ENCODE measurements around the gene IL13.
"Not testable (repeated sequence)": the region's sequence is repeated elsewhere in the genome, so short reads cannot be mapped to it uniquely, and the experiment has no call there.

IL13 gene

GRCh38 chr5:132657676-132658380 is at the start of gene IL13:
Gene IL13 (plus strand): TSS chr5:132658173. CDS start chr5:132658187, 14 bp downstream.
- no peak for DNase-seq

GRCh38 chr5:132611965-132612364 is 46.0 kb upstream of the IL13 start:
- DNase-seq, result no peak

GRCh38 chr5:132612846-132613245 is 45.1 kb upstream of the IL13 start:
- DNase-seq, result no peak

- no peak for DNase-seq
Observed at GRCh38 chr5:132621699-132622098, 36.3 kb upstream of the IL13 start.

DNA sequence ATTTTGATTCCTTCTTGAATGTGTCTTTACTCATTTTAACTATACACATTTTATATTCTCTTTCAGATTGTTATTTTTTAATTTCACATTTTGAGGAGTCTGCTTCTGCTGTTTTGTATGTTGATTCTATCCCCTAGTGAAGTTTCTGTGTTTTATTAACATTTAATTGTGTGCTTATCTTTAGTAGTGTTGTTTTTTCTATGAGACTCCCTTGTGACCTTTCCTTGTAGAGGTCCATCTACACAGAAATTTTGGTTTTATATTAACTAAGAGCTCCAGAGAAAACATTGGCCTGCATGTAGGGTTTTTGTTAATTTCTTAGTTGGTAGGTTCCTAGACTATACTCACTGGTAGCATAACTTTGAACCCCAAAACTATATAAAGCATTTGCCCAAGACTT is 35.4 kb upstream of the IL13 start:
- DNase-seq, result no peak

GRCh38 chr5:132627470-132627869 is 30.5 kb upstream of the IL13 start:
- DNase-seq, result no peak

- DNase-seq, result no peak
Observed at GRCh38 chr5:132628814-132629213, 29.2 kb upstream of the IL13 start.

GRCh38 chr5:132629230-132629944 is 28.6 kb upstream of the IL13 start:
- DNase-seq, result no peak

DNA sequence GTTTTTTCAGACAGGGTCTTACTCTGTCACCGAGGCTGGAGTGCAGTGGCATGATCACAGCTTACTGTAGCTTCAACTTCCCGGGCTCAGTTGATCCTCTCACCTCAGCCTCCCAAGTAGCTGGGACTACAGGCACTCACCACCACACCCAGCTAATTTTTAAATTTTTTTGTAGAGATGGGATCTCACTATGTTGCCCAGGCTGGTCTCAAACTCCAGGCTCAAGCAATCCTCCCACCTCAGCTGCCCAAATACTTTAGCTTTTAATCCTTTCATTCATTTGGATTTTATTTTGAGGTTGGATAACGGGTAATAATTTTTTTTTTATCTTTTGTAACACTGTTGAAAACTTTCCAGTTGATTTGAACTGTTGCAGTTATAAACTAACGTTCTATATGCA is 24.4 kb upstream of the IL13 start:
- not testable (repeated sequence) for DNase-seq

DNA sequence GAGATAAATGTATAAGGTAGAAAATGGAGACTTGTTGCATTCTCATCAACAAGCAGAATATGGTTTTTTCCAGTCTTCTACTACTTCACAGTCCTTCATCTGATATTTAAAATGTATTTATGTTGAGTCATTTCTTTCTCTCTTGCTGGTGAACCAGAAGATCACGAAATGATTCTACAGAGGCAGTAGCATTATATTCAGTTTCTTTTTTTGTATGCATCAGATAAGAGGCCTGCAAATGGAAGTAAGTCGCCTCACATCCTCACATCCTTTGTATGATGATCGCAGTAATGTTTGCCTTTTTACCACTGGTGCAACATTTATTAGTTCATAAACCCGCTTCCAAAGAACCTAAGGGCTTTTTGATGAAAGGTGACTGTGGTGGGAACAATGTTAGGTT is 22.1 kb upstream of the IL13 start:
- DNase-seq, result no peak

DNA sequence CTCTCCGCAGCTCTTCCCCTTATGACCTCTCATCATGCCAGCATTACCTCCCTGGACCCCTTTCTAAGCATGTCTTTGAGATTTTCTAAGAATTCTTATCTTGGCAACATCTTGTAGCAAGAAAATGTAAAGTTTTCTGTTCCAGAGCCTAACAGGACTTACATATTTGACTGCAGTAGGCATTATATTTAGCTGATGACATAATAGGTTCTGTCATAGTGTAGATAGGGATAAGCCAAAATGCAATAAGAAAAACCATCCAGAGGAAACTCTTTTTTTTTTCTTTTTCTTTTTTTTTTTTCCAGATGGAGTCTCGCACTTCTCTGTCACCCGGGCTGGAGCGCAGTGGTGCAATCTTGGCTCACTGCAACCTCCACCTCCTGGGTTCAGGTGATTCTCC is 20.7 kb upstream of the IL13 start:
- DNase-seq, result no peak

DNA sequence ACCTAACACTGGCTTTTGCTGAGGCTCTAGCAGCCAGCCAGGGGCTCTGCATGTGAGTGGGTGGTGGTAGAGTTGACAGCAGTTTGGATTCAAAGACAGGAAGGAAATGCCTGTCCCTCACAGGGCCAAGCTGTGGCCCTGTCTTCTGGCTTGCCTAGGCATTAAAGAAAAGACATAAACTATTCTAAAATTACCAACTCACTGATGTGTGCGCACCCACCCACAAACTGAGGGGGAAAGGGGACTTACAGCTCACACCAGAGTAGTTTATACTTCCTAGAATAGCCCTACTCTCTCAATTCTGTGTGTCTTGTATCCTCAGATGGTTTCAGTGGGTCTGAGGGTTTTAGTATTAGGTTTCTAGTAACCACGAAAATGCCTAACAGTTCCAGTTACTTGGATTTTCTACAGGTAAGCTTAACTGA is 18.3 kb upstream of the IL13 start:
- DNase-seq, result no peak

DNA sequence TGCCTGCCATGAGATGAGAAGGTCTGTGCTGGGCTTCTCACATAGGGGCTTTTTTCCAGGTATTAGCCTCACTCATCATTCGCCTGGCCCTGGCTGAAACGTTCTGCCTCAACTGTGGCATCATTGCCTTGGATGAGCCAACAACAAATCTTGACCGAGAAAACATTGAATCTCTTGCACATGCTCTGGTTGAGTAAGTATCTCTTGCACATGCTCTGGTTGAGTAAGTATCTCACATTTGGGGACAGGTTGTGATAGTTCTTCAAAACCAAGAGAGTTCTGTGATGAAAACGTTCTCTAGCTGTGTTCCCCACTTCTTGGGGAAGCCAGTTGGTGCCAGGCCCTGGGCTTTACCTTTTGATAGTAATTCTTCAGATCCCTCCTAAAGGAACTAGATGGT is 17.4 kb upstream of the IL13 start:
- no peak for DNase-seq

DNA sequence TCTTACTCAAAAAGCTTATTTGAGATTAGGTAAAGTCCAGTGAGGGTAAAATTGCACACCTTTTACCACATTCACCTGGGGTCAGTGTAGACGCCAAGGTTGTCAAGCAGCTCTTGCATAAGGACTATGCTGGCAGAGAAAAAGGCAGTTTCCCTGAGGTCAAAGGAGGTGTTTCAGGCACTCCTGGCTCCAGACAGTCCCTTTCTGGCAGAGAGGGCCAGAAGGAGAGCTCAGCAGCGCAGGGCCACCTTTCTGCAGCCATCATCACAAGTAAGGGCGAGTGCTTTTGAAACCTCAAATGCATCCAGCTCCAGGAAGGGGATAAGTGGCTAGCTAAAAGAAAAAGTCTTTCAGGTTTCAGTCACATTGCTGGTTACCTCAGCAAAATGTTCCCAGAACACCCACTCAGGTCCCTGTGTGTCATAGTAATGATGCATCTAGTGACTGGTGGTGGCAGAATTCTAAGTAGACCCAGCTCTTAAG is 16.7 kb upstream of the IL13 start:
- no peak for DNase-seq

DNA sequence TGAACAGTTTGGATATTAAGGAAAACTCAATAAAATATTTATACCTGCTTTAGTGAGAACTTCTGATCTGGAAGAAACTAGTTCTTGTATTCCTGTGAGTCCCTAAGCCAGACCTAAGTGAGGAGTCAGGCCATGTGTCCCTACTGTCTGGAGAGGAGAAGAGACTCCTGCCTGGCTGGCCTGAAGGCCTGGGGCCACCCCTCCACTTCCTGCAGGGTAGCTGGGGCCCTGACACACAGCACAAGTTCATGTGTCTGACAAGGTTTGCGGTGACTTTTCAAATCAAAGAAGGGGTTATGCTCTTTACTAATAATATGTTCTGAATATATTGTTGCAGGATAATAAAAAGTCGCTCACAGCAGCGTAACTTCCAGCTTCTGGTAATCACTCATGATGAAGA is 16.1 kb upstream of the IL13 start:
- no peak for DNase-seq

DNA sequence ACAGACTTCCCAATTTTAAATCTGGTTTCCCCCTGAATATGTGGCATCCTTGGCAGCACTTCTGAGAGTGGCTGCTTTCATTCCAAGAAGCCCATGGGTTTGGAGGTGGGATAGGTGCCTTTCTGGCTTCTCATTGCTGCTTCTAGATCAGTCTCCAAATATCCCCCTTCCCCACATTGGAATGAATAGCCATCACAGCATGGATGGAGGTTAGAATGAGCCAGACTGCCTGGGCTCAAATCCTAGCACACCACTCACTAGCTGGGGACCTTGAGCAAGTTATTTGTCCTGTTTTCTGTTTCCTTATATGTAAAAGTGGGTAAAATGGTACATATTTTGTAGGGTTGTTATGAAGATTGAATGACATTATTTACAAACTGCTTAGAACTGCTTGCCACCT is 13.8 kb upstream of the IL13 start:
- no peak for DNase-seq

DNA sequence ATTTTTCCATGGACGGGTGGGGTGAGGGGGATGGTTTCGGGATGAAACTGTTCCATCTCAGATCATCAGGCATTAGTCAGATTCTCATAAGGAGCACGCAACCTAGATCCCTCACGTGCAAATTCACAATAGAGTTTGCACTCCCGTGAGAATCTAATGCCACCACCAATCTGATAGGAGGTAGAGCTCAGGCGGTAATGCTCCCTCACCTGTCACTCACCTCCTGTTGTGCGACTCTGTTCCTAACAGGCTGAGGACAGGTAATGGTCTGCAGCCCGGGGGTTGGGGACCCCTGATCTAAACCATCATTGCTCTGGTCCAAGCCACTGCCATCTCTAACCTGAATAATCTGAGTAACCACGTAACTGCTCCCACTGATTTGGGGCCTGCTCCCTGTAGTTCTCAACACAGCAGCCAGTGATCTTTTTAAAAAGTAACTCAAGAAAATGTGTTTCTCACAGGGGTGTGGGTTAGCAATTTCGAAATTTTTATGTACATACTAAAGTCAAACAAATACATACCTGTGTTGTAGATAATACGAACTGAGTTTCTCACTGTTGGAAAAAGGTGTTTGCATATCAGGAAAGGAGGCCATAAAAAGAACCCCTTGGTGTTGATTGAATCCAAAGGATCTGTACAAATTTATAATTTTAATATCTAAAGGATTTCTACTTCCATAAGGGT is 11.2 kb upstream of the IL13 start:
- DNase-seq, result no peak

DNA sequence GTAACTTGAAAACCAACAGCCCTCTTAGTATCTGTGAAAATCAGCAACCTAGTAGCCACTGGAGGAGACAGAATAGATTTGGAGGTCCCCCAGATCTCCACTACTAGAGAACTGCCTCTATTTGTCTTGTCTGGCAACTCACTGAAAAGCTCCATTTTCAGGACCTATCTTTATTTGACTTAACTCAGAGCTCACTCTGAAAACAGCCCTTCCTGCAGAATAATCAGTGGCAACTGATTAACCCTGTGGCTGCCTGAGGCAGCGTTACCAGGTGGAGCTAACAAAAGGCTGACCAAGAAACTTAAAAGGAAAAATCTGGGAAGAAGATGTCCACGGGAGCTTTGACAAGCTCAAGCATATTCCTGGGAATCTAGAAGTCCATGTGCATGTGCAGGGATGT is 10.5 kb upstream of the IL13 start:
- DNase-seq, result no peak

DNA sequence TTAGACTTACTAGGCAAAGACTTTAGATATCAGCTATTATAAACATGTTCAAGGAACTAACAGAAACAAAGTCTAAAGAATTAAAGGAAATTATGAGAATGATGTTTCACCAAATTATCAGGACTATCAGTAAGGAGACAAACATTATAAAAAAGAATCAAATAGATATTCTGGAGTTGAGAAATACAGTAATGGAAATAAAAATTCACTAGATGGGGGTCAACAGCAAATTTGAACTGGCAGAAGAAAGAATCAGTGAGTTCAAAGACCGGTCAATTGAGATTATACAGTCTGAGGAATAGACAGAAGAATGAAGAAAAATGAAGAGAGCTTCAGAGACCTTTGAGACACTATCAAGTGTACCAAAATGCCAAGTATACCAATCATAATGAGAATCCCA is 9.6 kb upstream of the IL13 start:
- DNase-seq, result no peak

GRCh38 chr5:132651838-132652469 is 6.0 kb upstream of the IL13 start:
- no peak for DNase-seq

- DNase-seq, result no peak
Observed at GRCh38 chr5:132653716-132654115, 4.3 kb upstream of the IL13 start.

DNA sequence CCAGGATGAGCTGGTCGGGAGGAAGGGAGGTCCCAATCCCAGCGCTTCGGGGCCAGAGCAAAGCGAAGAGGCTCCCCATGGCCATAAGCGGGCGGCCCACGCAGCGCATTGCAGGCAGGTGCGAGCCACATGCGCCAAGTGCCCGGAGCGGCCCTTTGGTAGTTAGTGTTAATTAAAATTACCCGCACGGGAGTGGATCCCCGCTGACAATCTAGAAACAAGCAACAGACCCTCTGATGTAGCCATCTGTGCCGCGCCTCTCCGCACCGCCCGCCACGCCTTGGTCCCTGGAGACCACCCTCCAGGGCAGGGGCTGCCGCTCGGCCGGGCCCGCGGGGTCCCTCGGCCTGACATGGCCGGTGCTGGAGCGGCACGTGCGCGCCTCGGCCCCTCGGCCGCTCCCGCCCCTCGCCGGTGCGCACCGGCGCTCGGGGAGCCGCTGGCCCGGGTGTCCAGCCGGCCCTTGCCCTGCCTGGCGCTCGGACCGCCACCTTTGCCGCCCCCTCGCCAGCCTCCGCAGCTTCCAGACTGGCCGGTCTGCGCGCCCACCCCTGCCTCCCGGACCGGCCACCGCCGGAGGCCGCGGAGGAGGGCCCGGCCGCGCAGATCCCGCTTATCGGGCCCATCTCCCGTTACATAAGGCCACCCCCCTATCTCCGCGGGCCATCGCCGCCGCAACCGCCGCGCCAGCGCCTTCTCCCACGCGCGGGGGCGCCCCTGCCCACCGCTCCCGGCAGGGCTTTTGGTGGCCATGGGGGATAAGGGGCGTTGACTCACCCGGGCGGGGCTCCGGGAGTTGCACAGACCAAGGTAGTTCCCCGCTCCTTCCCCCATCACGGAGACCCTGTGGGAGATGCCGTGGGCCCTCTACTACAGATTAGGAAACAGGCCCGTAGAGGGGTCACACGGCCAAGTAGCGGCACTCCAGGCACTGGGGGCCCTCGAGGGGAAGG is 1.9 kb upstream of the IL13 start:
- DNase-seq, result no peak
